C4-2B (cell line): ENCODE measurements around the gene MT1HL1.

Experiments
- H3K27ac ChIP-seq: fragments of 450-650 bp; 2 replicates; pipeline ENCODE4 v1.5.1; 2017
- CTCF ChIP-seq: fragments of 450-650 bp; conservative IDR thresholded peaks from 2 replicates; pipeline ENCODE4 v1.5.1; 2017; ENCODE audit warnings: mild to moderate bottlenecking
- ZFX ChIP-seq: fragments of 450-650 bp; IDR thresholded peaks from 2 replicates; pipeline ENCODE4 v1.6.1; 2017

Gene MT1HL1

GRCh38 chr1:237003516-237003915 is 725 bp downstream of the MT1HL1 start:
- no peak overlapping the region for H3K27ac ChIP-seq
- no peak for TF ChIP-seq ZFX
- TF ChIP-seq CTCF, result no peak

- H3K27ac ChIP-seq, result no peak overlapping the region
- TF ChIP-seq ZFX (no peak), CTCF (no peak)
These were observed 4.0 kb downstream of the MT1HL1 start for GRCh38 chr1:237000191-237000590.

GRCh38 chr1:236998546-236998945 is 5.7 kb downstream of the MT1HL1 start:
- H3K27ac ChIP-seq, result no peak overlapping the region
- TF ChIP-seq CTCF (no peak), ZFX (no peak)

- no peak overlapping the region for H3K27ac ChIP-seq
- TF ChIP-seq CTCF, result no peak
- no peak for TF ChIP-seq ZFX
These were observed 6.4 kb downstream of the MT1HL1 start for GRCh38 chr1:236997882-236998281.

- no peak overlapping the region for H3K27ac ChIP-seq
- TF ChIP-seq ZFX (no peak), CTCF (no peak)
These were observed 6.9 kb downstream of the MT1HL1 start for GRCh38 chr1:236997361-236997760.

GRCh38 chr1:236994450-236994849 is 9.8 kb downstream of the MT1HL1 start:
- TF ChIP-seq CTCF (no peak), ZFX (no peak)
- no peak overlapping the region for H3K27ac ChIP-seq

- no peak overlapping the region for H3K27ac ChIP-seq
- TF ChIP-seq ZFX (no peak), CTCF (no peak)
These were observed 11.8 kb downstream of the MT1HL1 start for GRCh38 chr1:236992449-236992848.
